ENCODE measurements around the gene KIFC1. TPM values are rescaled to one million over a fixed set of nuclear protein-coding genes. Genes with fewer than 3 reads are reported as not detected.

The KIFC1 gene
- total RNA-seq, 1 experiment from 2014 or later: 73.8 TPM

DNA sequence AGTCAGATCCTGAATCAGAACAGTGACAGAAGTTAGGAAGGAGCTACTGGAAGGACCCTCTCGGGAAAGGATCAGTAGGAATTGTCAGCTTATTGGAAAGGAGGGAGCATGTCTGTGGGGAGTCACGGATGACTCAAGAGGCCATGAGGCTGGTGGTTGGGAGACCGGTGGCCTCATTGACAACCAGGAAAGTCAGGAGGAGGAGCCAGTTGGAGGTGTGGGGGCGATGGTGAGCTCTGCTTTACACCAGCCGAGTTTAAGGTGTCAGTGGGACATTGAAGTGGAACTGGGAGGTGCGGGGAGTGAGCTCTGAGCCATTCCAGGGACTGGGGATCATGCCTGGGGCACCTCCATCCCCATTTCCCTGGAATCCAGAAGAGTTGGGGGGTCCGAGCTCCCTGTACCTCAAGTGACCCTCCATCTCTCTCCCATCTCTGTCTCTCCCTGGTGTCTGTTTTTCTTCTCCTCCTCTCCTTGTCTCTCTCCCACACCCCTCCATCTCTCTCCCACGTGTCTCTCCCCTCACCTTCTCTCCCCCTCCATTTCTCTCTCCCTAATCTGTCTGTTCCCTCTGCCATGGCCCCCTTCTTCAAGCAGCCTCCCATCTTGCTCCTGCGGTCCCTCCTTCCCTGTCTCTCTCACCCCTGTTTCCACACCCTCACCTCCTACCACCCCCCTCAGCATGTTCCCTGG lies 48.5 kb downstream of the KIFC1 start:
- Histone ChIP-seq H3K4me1 (ENCODE audit: insufficient read depth, low read length) (no peaks in the 10 kb centered on the region), H4K20me1 (ENCODE audit: control insufficient read depth, insufficient read depth, insufficient read length) (no peaks in the 10 kb centered on the region), H4K5ac (ENCODE audit: insufficient read length, low read depth, low read length) (no peak overlapping the region), H3K14ac (ENCODE audit: insufficient read depth, low read length) (no peak overlapping the region), H3K27ac (ENCODE audit: insufficient read length, low read depth, low read length) (no peak overlapping the region), H2BK12ac (ENCODE audit: insufficient read length, low read depth, low read length) (no peak overlapping the region), H3K23me2 (ENCODE audit: insufficient read length, low read depth, low read length, poor library complexity, severe bottlenecking) (no peaks in the 10 kb centered on the region), H3K79me1 (ENCODE audit: insufficient read depth, low read depth, low read length, poor library complexity, severe bottlenecking) (peaks cover 5% of the 10 kb centered on the region), H3K27me3 (ENCODE audit: insufficient read depth, low read length) (no peaks in the 10 kb centered on the region), H3K4ac (ENCODE audit: low read depth, low read length) (no peak overlapping the region), H4K8ac (replicated peaks; ENCODE audit: insufficient read length, low read depth, low read length) (no peak overlapping the region), H2AFZ (ENCODE audit: low read length) (no peak overlapping the region), H3K56ac (ENCODE audit: insufficient read length, low read depth, low read length) (no peak overlapping the region), H3T11ph (ENCODE audit: low read length) (no peak overlapping the region), H2BK15ac (ENCODE audit: low read depth, low read length) (no peak overlapping the region), H3K4me2 (ENCODE audit: insufficient read depth, insufficient read length, low read length) (no peak overlapping the region), H3K9me3 (ENCODE audit: control insufficient read depth, low read depth, low read length) (no peaks in the 10 kb centered on the region), H3K79me2 (ENCODE audit: insufficient read depth, low read length) (no peaks in the 10 kb centered on the region), H3K9ac (ENCODE audit: extremely low read depth, insufficient read length, low read length) (no peak overlapping the region), H2BK5ac (ENCODE audit: insufficient read length, low read length) (no peak overlapping the region), H2AK5ac (ENCODE audit: insufficient read length, low read length) (no peak overlapping the region), H3K18ac (ENCODE audit: insufficient read length, low read depth, low read length) (no peak overlapping the region), H3K23ac (ENCODE audit: insufficient read length, low read depth, low read length) (no peak overlapping the region), H4K91ac (ENCODE audit: insufficient read length, low read depth, low read length) (no peak overlapping the region), H2BK20ac (ENCODE audit: low read depth, low read length, poor library complexity, severe bottlenecking) (no peak overlapping the region), H2BK120ac (ENCODE audit: low read depth, low read length, poor library complexity, severe bottlenecking) (no peak overlapping the region)
- Mint-ChIP-seq H3K9me3 (no peaks in the 10 kb centered on the region), H3K36me3 (ENCODE audit: insufficient read depth in 1 of 3, low read depth in 3 of 3) (peaks cover 78 to 96% (median 96%) of the 10 kb centered on the region in 3 experiments), H3K27me3 (ENCODE audit: low read depth) (no peaks in the 10 kb centered on the region), H3K4me1 (peaks cover 4 to 6% of the 10 kb centered on the region in 2 experiments; a peak in 2 of 4 replicates), H3K27ac (peak overlapping the region; percentile 48 to 86 (median 56); a peak in 5 of 7 replicates), H3K4me3 (no peak overlapping the region; a peak in 1 of 5 replicates)
- DNase-seq: no peak
- TF ChIP-seq, protein P1, sequence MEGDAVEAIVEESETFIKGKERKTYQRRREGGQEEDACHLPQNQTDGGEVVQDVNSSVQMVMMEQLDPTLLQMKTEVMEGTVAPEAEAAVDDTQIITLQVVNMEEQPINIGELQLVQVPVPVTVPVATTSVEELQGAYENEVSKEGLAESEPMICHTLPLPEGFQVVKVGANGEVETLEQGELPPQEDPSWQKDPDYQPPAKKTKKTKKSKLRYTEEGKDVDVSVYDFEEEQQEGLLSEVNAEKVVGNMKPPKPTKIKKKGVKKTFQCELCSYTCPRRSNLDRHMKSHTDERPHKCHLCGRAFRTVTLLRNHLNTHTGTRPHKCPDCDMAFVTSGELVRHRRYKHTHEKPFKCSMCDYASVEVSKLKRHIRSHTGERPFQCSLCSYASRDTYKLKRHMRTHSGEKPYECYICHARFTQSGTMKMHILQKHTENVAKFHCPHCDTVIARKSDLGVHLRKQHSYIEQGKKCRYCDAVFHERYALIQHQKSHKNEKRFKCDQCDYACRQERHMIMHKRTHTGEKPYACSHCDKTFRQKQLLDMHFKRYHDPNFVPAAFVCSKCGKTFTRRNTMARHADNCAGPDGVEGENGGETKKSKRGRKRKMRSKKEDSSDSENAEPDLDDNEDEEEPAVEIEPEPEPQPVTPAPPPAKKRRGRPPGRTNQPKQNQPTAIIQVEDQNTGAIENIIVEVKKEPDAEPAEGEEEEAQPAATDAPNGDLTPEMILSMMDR (conservative IDR thresholded peaks at IDR 0.05): 0 out of 3 replicates have a peak, but pooled peaks have one; percentile 11
- WGBS (ENCODE audit: extremely low coverage, insufficient read length, low lambda C conversion rate): no CpG with 5 or more reads among the region's 9 CpGs
